GM18858 (cell line): ENCODE data around the gene TUBGCP2.

ENCODE experiments used
- ATAC-seq: cut with Tn5 transposase; IDR thresholded peaks from one replicate; pipeline ENCODE4 v1.9.1; 2021; ENCODE audit not compliant: unreplicated experiment

The TUBGCP2 gene, protein sequence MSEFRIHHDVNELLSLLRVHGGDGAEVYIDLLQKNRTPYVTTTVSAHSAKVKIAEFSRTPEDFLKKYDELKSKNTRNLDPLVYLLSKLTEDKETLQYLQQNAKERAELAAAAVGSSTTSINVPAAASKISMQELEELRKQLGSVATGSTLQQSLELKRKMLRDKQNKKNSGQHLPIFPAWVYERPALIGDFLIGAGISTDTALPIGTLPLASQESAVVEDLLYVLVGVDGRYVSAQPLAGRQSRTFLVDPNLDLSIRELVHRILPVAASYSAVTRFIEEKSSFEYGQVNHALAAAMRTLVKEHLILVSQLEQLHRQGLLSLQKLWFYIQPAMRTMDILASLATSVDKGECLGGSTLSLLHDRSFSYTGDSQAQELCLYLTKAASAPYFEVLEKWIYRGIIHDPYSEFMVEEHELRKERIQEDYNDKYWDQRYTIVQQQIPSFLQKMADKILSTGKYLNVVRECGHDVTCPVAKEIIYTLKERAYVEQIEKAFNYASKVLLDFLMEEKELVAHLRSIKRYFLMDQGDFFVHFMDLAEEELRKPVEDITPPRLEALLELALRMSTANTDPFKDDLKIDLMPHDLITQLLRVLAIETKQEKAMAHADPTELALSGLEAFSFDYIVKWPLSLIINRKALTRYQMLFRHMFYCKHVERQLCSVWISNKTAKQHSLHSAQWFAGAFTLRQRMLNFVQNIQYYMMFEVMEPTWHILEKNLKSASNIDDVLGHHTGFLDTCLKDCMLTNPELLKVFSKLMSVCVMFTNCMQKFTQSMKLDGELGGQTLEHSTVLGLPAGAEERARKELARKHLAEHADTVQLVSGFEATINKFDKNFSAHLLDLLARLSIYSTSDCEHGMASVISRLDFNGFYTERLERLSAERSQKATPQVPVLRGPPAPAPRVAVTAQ

DNA sequence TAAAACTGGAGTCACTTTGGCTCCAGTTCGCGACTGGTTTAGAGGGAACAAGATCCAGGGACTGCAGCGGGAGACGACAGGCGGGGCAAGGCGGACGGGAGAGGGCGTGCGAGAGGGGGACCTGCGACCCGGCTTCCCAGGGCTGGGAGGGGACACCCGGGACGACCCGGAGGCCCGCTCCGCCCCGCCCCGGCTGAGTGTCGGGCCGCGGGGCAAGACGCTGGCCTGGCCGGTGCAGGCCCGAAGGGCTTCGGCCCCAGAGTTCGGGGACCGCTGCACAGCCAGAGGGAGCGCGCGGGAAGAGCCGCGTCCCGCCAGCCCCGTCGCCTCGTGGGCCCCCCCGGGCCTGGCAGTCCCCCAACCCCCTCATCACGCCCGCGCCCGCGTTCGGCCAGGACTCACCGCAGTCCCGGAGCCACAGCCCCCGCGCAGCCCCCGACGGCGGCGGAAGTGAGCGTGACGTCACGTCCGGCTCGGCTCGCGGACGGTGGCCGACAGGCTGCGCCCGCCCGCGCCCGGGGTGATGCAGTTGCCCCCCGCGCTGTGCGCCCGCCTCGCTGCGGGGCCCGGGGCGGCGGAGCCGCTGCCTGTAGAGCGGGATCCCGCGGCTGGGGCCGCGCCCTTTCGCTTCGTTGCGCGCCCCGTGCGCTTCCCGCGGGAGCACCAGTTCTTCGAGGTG is at the start of gene TUBGCP2, which contains the start of gene ZNF511:
TUBGCP2 (minus strand) TSS at position 452 of the 679 bp plus-strand sequence. CDS start 5,931 bp downstream, outside the sequence.
ZNF511 (plus strand) TSS at position 494 of the 679 bp plus-strand sequence; CDS start at position 524, 30 bp downstream.
- peak; percentile 58 for ATAC-seq

DNA sequence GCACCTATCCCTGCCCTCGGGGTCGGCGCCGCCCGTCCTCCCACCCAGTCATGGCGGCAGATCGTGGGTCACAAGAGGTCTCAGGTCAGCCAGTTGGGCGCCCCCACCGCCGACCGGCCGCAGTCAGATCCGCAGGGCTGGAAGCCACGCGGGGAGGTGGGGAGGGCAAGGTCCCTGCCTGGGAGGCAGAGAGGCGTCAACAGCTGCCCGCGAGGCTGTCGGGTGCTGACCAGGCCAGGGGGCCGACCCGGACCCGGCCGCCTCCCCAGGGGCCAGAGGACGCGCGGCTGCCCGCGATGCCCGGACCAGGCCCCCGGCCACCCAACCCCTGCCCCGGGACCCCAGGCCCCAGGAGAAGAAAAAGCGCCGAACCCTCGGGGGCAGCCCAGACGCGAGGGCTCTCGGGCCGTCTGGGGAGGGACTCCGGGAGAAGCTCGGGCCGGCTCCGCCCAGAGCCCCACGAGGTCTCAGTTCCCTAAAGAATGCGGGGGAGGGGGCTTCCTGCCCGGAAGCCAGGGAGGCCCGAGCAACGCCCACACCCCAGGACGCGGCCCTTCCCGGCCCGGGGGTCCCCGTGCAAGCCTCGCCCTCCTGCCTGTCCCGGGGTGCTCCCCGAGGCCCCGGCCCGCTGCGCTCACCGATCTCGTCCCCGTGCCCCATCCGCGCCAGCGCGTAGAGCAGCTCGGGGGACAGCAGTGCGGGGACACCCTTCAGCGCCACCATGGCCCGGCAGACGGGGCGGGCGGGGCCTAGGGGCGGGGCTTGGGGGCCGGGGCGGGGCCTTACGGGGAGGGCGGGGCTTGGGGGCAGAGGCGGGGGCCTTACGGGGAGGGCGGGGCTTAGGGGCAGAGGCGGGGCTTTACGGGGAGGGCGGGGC is 48.9 kb upstream of the TUBGCP2 start, which contains the start of gene FUOM:
FUOM (minus strand) TSS at position 735 of the 877 bp plus-strand sequence; CDS start at position 723, 12 bp downstream.
- peak; percentile 58 for ATAC-seq

DNA sequence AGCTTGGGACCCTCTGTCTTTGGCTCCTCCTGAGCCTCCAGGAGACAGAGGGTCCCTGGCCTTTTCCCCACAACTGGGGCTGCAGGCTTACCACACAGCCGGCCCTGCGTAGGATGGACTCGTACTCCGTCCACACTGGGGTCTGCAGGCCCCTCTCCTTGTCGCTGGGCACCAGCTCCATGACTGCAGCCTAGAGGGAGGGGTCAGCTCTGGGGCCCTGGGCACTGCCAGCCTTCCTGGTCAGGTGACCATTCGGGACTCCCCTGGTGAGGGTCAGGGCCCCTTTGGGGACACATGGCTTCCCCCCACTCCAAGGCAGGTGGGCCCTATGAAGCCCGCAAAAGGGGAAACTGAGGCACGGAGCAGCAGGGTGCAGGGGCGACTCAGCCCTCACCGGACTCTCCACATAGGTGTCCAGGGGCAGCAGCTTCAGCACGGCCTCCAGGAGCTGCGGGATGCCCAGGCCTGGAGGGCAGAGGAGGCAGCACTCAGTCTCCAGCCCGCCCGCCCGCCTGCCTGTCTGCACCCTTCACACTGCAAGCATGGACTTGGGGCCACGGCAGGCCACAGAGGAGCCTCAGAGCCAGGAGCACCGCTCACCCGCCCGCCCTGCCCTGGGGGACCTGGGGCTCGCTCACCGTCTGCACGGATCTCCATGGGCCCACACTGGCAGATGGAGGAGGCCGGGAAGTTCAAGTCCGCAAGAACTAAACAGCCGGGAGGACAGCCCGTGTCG is 48.0 kb upstream of the TUBGCP2 start:
- ATAC-seq, result no peak

DNA sequence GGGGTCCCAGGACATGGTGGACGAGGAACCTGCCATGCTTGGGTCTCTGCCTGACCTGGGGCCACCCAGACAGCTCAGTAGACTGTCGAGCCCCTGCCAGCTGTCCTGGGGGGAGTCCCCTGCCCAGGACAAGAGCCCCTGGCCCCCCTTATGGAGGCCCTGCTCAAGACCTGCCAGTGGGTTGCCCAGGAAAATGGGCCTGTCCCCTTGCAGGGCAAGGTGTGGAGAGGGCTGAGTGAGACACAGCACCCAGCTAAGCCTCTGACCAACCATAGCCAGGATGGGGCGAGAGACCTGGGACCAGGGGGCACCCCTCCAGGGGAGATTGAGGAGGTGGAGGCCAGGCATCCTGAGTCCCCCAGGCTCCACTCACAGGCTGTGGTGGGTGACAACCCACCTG is 47.3 kb upstream of the TUBGCP2 start:
- ATAC-seq, result no peak

DNA sequence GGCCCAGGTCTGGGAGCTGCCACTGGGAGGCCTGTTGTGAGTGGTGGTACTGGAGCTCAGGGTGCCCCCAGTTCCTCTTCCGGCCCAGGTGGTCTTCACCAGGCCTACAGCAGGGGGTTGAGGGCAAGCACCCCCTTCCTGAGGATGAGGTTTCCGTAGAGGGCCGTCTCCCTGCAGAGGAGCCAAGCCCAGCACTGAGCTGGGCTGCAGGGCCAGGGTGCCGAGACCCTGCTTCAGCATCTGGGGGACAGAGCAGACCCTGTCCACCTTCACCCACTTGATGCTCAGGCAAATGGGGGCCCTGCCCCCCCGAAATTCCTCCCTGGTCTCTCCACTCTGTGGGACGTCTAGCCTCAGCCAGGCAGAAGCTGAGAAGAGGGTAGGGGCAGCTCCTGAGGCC is 46.6 kb upstream of the TUBGCP2 start:
- no peak for ATAC-seq

DNA sequence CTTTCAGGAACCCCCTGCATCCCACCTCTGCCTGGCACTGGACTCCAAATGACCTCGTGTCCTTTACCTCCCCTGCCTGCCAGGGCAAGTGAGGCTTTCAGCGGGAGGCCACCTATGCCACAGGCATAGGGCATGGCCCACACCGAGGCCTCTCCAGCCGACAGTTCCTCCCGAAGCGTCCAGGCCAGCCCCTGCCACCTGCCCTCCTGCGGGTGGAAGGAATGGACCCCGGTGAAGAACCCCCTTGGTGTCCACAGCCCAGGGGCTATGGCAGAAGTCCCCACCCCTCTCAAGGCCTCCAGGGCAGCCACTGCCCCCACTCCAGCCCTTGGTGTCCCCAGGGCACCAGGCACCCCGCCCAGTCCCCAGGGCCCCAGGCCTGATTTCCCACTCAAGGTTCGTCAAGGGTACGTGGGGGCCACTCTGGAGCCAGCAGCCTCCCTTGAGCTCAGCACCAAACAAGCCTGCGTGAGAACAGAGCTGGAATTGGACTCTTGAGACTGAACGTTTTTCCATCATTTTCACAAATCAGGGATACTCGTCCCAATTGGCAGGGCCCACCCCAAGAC is 46.1 kb upstream of the TUBGCP2 start:
- no peak for ATAC-seq

DNA sequence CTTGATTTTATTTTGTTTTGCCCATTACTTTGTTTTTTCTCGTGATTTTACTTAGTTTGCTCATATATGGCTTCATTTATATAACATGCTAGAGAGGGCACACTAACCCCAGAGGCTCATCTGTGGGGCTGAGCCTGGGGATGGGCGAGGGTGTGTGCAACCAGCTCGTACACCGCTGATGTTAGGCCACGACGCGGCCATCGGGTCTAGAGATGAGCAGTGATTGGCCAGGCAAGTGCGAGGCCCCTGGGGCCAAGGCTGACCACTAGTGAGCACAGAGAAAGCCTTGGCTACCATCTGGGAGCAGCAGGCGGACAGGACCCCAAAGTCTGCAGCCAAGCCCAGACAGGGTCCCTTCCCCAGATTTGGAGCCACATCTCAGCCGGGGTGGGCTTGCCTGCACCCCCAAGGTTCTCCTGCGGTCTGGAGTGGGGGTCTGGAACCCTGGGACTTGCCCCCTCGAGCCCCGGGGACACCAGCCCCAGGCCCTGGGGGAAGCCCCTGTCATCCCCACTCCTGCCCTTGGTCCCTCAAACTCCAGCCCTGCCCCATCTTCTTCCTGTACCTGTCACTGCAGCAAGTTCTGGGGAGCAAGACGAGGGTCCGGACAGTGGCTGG is 45.4 kb upstream of the TUBGCP2 start:
- ATAC-seq, result no peak

DNA sequence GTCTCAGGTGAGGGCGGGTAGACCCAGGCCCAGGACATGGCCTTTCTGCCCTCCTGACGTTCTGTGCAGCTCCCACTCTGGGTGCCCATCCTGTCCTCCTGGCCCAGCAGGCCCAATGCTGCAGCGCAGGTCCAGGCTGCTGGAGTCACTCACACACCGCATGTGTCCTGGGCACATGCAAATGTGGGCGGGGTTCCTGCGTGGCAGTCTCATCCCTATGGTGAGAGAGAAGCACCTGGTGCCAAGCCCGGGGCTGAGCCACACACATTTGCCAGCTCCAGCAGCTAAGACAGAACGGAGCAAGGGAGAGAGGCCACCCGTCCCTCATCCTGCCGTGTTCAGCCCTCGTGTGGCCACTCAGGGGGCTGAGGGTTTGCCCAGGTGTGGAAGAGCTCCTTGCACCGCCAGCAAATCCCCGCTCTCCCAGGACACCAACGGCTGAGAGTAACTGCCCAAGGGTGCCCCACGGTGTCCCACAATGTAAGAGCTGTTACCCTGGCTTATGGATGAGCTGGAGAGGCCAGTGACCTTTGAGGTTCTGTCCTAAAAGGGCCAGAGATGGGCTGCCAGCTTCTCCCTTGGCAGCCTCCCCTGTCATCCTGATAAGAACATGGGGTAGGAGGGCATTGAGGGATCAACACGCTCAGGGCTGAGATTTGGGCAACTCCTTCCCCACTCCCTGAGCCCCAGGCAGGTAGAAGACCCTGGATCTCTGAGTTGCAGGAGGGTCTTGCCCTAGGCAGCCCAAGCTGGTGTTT is 44.7 kb upstream of the TUBGCP2 start:
- no peak for ATAC-seq

DNA sequence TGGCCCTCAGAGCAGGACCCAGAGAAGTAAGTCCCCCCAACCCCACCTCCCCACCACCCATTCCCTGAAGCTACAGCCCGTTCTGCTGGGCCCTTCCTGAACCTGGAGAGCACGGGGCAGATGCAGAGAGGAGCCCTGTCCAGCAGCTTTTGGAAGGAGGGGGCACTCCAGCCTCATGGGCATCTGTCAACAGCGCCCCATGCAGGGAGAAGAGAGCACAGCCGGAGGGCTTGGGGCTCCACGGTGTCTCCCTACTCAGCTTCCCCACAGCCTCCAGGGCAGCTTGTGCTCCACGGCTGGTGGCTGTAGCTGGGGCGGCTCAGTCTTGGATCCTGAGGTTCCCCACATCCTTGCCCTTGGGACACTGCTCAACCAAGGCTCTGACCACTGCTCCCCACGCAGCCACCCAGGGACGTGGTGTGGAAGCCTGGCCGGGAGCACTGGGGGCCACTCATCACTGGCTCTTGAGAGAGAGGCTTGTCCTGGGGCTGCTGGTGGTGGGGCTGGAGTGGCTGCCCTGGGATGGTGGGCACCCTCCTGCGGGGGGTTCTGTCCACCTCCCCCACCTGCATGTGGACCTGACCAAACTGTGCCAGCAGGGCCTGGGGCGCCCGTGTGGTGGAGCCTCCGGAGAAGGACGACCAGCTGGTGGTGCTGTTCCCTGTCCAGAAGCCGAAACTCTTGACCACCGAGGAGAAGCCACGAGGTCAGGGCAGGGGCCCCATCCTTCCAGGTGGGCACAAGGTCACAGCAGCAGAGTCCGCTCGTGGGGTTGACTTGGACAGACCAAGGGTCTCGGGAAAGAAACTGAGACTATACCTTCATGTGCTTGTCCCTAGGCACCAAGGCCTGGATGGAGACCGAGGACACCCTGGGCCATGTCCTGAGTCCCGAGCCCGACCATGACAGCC is 43.0 kb upstream of the TUBGCP2 start:
- no peak for ATAC-seq

DNA sequence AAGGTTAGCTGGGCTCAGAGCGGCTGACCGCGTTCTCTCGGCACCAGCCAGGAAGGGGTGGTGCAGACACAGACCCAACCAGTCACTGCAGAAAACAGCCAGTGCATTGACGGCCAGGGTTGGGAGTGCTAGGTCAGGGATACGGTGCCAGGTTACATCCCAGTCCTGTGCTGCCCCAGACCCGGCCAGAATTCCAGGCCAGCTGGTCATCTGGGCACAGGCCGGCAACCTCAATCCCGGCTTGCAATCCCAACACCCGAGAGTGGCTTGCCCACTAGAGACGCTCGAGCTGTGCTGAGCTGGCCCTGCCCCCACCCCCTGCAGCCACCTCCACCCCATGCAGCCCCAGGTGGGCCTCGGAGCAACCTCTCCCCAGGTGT is 42.3 kb upstream of the TUBGCP2 start:
- ATAC-seq, result no peak

DNA sequence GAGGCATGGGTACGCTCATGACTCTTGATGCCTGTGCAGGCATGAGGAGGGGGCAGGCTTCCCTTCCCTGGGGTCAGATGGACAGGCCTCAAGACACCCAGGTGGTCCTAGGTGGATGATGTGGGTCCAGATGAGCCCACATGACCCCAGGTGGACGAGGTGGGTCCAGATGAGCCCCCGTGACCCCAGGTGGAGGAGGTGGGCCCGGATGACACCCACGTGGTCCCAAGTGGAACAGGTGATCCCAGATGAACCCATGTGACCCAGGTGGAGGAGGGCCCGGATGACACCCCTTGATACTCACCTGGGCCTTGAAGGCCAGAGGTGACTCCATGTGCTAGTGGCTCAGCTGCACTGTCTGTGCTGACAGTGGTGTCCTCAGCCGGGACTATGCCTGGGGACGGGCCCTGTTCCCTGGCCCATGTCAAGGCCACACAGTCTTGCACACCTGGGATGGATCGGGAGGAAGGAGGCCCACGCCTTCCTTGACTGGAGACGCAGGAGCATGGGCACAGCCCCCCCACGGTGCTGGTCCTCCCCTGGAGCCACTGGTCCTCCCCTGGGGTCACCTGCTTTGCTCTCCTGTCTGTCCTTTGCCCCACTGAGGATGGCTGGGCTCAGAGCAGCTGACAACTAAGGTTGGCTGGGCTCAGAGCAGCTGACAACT is 41.7 kb upstream of the TUBGCP2 start:
- no peak for ATAC-seq

DNA sequence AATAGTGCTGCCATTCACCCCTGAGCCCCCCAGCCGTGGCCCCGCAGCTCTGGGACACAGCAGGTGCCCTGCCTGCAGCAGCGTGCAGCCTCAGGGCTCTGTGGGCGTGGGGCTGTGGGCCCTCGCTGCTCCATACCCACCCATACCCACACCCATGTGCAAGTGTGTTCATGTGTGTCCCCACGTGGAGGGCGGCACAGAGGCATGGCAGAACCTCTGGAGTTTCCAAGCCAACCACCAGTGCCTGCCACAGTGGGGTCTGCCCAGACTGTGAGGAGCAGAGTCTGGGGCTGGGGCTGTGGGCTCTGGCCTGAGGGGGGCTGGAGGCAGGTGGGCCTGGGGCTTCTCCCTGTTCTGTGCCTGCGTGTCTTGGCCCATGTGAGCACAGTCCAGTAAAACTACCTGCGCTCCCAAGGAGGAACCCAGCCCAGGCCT is 40.9 kb upstream of the TUBGCP2 start:
- ATAC-seq, result no peak

DNA sequence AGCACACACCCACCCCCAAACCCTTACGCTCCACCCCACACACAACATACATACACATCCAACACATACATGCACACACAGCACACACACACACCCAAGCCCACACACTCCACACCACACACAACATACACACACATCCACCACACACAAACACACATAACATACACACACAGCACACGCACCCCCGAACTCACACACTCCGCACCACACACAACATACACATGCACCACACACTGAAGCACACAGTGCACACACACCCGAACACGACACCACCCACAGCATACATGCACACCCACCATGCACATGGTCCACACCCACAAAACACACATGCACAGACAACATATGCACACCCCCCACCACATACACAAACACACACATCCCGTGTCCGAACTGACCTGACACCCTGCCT is 40.5 kb upstream of the TUBGCP2 start:
- no peak for ATAC-seq

DNA sequence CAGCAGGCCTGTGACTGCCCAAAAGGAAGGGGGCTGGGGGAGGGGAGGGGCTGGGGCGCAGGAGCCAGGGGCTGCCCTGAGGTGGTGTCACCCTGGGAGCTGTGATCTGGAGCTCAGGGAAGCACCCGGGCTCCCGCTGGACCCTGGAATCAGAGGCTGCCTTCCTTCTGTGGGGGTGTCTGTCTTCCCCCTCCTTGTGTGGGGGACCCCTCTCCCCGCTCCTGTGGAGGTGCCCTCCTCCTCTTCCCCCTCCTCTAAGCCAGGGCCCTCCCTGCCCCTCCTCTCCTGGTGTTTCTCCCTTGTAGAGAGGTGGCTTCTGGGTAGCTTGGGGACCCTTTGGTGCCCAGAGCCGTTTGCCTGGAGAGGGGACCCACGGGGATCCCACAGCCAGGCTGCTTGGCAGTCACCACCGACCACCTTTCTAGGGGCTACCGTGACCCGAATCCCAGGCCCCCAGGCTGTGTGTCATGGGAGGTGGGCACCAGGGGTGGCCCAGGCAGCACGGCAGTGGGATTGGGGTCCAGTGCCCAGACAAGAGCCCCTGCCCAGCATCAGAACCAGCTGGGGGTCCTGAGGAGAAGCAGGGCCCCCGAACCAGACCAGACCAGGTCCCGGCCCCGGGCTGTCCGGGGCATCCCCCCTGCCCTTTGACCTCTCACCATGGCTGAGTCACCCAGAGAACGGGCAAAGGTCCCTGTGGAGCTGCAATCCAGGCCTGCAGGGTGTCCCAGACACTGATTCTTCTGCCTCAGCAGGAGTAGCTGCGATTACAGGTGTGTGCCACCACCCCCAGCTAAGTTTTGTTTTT is 39.2 kb upstream of the TUBGCP2 start:
- no peak for ATAC-seq

DNA sequence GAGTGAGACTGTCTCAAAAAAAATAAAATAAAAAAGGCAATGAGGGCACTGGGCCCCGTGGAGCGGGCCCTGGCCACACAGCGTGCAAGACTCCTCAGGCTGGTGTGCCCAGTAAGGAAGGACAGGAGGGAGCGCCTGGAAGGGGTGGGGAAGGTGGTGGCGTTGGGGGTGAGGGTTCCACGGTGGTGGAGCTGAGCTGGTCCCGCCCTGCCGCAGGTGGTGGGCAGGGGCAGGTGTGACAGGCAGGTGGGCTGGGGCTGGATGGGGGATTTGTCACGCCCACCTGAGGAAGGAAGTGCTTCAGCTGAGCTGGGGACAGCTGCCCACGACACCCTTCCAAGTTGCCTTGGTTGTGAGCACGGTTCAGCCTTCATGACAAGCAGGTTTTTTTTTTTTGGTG is 37.7 kb upstream of the TUBGCP2 start:
- ATAC-seq, result no peak

DNA sequence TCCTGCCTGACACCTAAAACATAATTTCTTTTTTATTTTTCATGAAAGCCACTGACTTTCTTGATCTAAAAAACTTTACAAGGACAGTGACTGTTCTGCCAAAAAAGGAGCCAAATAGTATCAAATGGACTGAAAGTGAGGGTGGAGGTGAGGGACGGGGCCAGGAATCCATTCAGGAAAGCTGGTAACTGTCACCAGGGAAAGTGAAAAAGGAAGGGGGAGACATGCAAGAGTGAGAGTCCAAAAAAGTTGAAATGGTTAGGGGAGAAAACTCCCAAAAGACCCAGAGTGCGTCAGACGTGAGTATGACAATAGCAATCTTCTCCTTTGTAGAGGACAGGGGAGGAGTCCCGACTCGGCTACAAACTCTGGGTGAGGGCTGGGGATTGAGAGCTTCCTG is 35.6 kb upstream of the TUBGCP2 start:
- ATAC-seq, result no peak
